Right atrium auricular region (tissue), 2 donors: ENCODE data around the gene C14orf93. TPM values are rescaled to one million over a fixed set of nuclear protein-coding genes. Genes with fewer than 3 reads are reported as not detected.
"Not testable (repeated sequence)": the region's sequence is repeated elsewhere in the genome, so short reads cannot be mapped to it uniquely, and the experiment has no call there.

Source experiments
- DNase-seq: peaks from one replicate; pipeline ENCODE4 v3.0.0-alpha.2; 2019; ENCODE audit warnings: low spot score
- H3K27ac ChIP-seq, 2 donors: fragments of 200-600 bp; sonication (generic); 1 replicate in 1 of 2; 2 replicates in 1 of 2; pipeline ENCODE4 v1.5.1; 2016 to 2019
- H3K27me3 ChIP-seq, 2 donors: fragments of 200-600 bp; sonication (generic); one replicate each; pipeline versions ENCODE4 v1.5.1 to v1.6.0; 2017 to 2019
- H3K36me3 ChIP-seq: fragments of 200-600 bp; sonication (generic); one replicate; pipeline ENCODE4 v1.5.1; 2016
- H3K4me1 ChIP-seq, 2 donors: fragments of 200-600 bp; sonication (generic); one replicate each; pipeline versions ENCODE4 v1.5.1 to v1.6.0; 2017 to 2019
- H3K4me3 ChIP-seq, 2 donors: fragments of 200-600 bp; sonication (generic); 1 replicate in 1 of 2; 2 replicates in 1 of 2; pipeline ENCODE4 v1.5.1; 2017 to 2019; ENCODE audit warnings: mild to moderate bottlenecking in 1 of 2, moderate library complexity in 1 of 2
- H3K9me3 ChIP-seq, 2 donors: fragments of 200-600 bp; sonication (generic); one replicate each; pipeline ENCODE4 v1.5.1; 2019
- total RNA-seq, 2 donors: library from RNA; depleted of rRNA; stranded (reverse); fragments of >200 nt; gene quantifications; one replicate each; pipeline ENCODE4 v1.1.0, GENCODE V29; 2016
- TF ChIP-seq, protein P1 (sequence below), 2 donors: fragments of 200-600 bp; sonication (generic); IDR thresholded peaks; one replicate each; pipeline ENCODE4 v1.5.1; 2019; ENCODE audit warnings: antibody characterized with exemption in 2 of 2

The C14orf93 gene
- total RNA-seq, 2 donors from 2014 or later, result 5.0 to 6.8 TPM

DNA sequence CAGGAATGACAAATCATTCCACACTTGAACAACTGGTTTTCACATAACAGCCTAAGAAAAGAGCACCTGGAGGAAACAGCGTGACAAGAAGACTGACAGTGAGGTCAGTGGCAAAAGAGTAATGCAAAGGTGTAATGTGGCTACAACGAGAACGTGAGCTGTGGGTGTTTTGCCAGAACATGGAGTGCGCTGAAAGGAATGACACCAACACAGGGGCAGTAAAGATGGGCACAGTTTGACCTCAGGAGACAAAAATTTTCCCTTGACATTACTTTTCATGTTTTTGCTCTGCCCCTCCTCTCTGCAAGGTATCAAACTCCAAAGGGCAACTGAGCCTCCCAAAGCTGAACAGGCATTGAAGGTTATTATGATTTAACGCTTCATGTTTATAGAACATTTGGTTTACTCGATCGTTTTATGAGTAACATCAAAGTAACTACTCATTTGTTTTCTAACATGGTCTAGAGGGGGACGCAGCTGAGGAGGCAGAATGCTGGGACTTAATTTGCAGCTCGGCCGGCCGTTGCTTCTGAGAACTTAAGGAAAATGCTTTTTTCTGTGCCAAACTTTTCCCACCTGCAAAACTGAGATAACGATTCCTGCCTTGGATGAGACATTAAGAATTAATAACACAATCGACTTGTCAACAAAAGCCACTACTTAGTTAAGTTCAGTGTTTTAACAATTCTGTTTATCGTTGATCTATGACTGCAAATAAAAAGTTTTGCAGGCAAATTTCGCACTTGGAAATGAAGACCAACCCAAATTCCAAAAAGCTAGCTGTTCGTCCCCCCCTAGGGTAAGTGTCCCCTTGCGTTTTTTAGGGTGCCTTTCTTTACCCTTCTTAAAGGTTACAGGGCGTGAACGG, 54.0 kb downstream of the C14orf93 start:
- no peak for DNase-seq
- H3K9me3 ChIP-seq, result no peaks in the 10 kb centered on the region
- peaks cover 0 to 15% of the 10 kb centered on the region in 2 donors for H3K4me1 ChIP-seq
- no peaks in the 10 kb centered on the region for H3K27me3 ChIP-seq
- peak overlapping the region; percentile 92 to 94 for H3K27ac ChIP-seq
- peaks cover 19% of the 10 kb centered on the region for H3K36me3 ChIP-seq
- TF ChIP-seq, protein P1, sequence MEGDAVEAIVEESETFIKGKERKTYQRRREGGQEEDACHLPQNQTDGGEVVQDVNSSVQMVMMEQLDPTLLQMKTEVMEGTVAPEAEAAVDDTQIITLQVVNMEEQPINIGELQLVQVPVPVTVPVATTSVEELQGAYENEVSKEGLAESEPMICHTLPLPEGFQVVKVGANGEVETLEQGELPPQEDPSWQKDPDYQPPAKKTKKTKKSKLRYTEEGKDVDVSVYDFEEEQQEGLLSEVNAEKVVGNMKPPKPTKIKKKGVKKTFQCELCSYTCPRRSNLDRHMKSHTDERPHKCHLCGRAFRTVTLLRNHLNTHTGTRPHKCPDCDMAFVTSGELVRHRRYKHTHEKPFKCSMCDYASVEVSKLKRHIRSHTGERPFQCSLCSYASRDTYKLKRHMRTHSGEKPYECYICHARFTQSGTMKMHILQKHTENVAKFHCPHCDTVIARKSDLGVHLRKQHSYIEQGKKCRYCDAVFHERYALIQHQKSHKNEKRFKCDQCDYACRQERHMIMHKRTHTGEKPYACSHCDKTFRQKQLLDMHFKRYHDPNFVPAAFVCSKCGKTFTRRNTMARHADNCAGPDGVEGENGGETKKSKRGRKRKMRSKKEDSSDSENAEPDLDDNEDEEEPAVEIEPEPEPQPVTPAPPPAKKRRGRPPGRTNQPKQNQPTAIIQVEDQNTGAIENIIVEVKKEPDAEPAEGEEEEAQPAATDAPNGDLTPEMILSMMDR (IDR thresholded peaks at IDR 0.05), result no peak
- H3K4me3 ChIP-seq, result peak overlapping the region; percentile 64 to 74

DNA sequence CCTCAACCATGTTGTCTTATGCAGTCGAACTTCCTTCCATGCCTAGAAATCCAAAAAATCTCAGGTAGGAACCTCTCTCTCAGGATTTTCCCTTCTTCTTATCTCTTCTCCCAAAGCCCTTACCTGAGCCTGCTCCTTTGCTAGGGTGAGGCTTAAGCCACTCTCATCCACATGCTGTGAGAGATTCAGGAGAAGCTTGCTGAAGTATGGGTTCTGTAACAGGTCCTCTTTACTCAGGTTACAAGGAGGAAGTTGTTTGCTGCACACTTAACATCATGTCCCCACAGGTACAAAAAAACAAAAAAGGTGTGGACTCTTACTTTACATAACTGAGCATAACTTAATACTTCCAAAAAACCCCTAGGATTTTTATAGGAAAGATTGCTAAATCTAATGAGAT, 57.5 kb downstream of the C14orf93 start:
- Histone ChIP-seq H3K9me3 (no peaks in the 10 kb centered on the region), H3K36me3 (peaks cover 25% of the 10 kb centered on the region), H3K27ac (no peak overlapping the region), H3K4me1 (peaks cover 0 to 13% of the 10 kb centered on the region in 2 donors), H3K27me3 (no peaks in the 10 kb centered on the region), H3K4me3 (no peak overlapping the region)
- TF ChIP-seq, protein P1 (IDR thresholded peaks at IDR 0.05), result no peak
- DNase-seq, result no peak

DNA sequence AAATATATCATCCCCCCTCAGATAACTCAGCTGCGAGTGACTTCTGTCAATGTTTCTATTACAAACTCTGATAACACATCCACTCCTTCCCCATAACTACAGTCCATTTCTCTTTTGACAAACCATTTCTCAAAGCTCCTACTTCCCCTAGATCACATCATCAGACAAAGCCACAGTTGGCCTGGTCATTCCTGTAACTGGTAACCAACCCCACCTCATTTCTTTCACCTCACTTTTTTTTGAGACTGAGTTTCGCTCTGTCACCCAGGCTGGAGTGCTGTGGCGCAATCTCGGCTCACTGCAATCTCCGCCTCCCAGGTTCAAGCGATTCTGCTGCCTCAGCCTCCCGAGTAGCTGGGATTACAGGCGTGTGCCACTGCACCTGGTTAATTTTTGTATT, 58.1 kb downstream of the C14orf93 start:
- H3K36me3 ChIP-seq, result peaks cover 31% of the 10 kb centered on the region
- H3K9me3 ChIP-seq, H3K27me3 ChIP-seq, H3K4me3 ChIP-seq, H3K27ac ChIP-seq, DNase-seq: not testable (repeated sequence)
- peaks cover 0 to 11% of the 10 kb centered on the region in 2 donors for H3K4me1 ChIP-seq

DNA sequence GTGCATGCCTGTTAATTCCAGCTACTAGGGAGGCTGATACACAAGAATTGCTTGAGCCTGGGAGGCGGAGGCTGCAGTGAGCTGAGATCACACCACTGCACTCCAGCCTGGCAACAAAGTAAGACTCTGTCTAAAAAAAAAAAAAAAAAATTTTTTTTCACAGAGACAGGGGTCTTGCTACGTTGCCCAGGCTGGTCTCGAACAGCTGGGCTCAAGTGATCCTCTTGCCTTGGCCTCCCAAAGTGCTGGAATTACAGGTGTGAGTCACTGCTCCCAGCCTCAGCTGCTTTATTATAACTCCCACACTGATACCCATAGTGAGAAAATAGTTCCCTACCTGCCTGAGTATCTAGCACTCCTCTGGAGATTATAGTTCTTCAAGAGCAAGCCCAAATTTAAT, 64.3 kb downstream of the C14orf93 start:
- TF ChIP-seq, protein P1 (IDR thresholded peaks at IDR 0.05), result no peak
- Histone ChIP-seq H3K27me3 (no peaks in the 10 kb centered on the region), H3K27ac (no peak overlapping the region), H3K4me3 (no peak overlapping the region), H3K4me1 (no peaks in the 10 kb centered on the region), H3K9me3 (no peaks in the 10 kb centered on the region), H3K36me3 (peaks cover 29% of the 10 kb centered on the region)
- DNase-seq, result no peak

DNA sequence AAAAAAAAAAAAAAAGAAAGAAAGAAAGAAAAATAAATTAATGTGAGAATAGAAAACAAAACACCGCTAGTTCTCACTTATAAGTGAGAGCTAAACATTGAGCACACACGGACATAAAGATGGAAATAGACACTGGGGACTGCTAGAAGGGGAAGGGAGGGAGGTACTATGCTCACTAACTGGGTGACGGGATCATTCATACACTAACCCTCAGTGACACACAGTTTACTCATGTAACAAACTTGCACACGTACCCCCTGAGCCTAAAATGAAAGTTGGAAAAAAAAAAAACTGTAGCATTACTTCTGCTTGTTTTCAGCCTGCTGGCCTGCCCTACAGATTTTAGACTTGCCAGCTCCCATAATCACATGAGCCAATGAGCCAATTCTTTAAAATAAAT, 70.3 kb downstream of the C14orf93 start:
- Histone ChIP-seq H3K27ac (no peak overlapping the region), H3K4me3 (no peak overlapping the region), H3K9me3 (no peaks in the 10 kb centered on the region), H3K27me3 (no peaks in the 10 kb centered on the region), H3K36me3 (peaks cover 4% of the 10 kb centered on the region), H3K4me1 (no peaks in the 10 kb centered on the region)
- no peak for DNase-seq
- TF ChIP-seq, protein P1 (IDR thresholded peaks at IDR 0.05), result no peak

Other genes with a start within 250 kb of the C14orf93 start
- 10 to 100 TPM; 93.0 to 96.1 TPM for gene OXA1L, start 243.5 kb downstream of the C14orf93 start, total RNA-seq
- 10 to 100 TPM in 1 of 2 donors, 1 to 10 TPM in 1; 9.9 to 28.5 TPM for gene SLC7A7, start 194.7 kb downstream of the C14orf93 start, total RNA-seq
- gene MRPL52, start 180.3 kb downstream of the C14orf93 start, total RNA-seq, result 100 to 1,000 TPM in 1 of 2 donors, 10 to 100 TPM in 1; 59.4 to 168 TPM
- gene MMP14, start 173.6 kb downstream of the C14orf93 start, total RNA-seq, result 10 to 100 TPM; 29.1 to 58.0 TPM
- 100 to 1,000 TPM in 1 of 2 donors, 10 to 100 TPM in 1; 54.2 to 144 TPM for gene LRP10, start 138.4 kb downstream of the C14orf93 start, total RNA-seq
- gene REM2, start 126.9 kb downstream of the C14orf93 start, total RNA-seq, result not detected
- 100 to 1,000 TPM in 1 of 2 donors, 10 to 100 TPM in 1; 76.5 to 774 TPM for gene RBM23, start 91.0 kb downstream of the C14orf93 start, total RNA-seq
- 10 to 100 TPM; 23.3 to 55.1 TPM for gene PRMT5, start 80.8 kb downstream of the C14orf93 start, total RNA-seq
- gene HAUS4, start 53.1 kb downstream of the C14orf93 start, total RNA-seq, result 10 to 100 TPM; 25.8 to 28.7 TPM
- 10 to 100 TPM in 1 of 2 donors, 1 to 10 TPM in 1; 5.8 to 24.6 TPM for gene AJUBA, start 27.6 kb downstream of the C14orf93 start, total RNA-seq
- gene PSMB5, start 24.8 kb upstream of the C14orf93 start, total RNA-seq, result 100 to 1,000 TPM; 105 to 122 TPM
- not detected for gene PSMB11, start 32.1 kb upstream of the C14orf93 start, total RNA-seq
- 1 to 10 TPM; 1.3 to 1.4 TPM for gene CDH24, start 47.4 kb upstream of the C14orf93 start, total RNA-seq
- 10 to 100 TPM; 53.9 to 55.3 TPM for gene ACIN1, start 85.0 kb upstream of the C14orf93 start, total RNA-seq
- gene C14orf119, start 85.4 kb upstream of the C14orf93 start, total RNA-seq, result 10 to 100 TPM; 13.5 to 23.7 TPM
- gene CIROP, start 94.8 kb upstream of the C14orf93 start, total RNA-seq, result not detected
- not detected for gene CEBPE, start 109.1 kb upstream of the C14orf93 start, total RNA-seq
- 10 to 100 TPM; 11.9 to 23.7 TPM for gene SLC7A8, start 173.5 kb upstream of the C14orf93 start, total RNA-seq
- gene RNF212B, start 227.8 kb upstream of the C14orf93 start, total RNA-seq, result not detected